ENCODE measurements around the gene ZNF189. TPM values are rescaled to one million over a fixed set of nuclear protein-coding genes. Genes with fewer than 3 reads are reported as not detected.

The ZNF189 gene
- total and polyA plus RNA-seq, 2 donors = 13.6 to 16.2 TPM

DNA sequence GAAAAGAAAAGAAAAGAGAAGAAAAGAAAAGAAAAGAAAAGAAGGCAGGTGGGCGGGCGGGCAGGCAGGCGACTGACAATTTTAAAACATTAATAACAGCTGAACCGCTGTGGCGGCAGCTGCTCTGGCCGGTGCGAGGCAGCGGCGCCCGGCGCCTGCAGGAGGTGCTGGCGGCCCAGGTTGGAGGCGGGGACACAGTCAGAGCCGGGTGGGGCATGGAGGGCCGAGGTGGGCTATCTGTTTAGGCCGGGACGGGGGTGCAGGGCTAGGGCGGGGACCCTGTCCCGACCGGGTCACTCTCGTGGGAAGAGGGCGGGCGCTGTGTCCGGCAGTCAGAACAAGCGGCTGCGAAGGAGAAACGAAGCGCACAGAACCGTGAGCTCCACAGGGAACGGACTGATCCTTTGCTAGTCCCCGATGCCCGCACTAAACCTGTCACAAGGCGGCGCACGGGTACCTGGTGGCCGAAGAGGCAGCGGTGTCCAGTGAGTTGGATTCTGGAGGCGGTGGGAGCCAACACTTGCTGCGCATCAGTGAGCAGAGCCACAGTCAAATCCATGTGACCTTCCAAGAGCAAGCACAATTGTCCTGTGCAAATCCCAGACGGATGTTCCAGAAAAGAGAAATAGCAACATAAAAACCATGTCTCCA is 50.5 kb downstream of the ZNF189 start:
- H3K4me1 ChIP-seq (ENCODE audit: control insufficient read depth in 2 of 2, insufficient read depth in 2 of 2, low read length in 2 of 2) = no peaks in the 10 kb centered on the region
- peak in 3 of 9 donors; percentile 14 to 17 (median 16) for DNase-seq (ENCODE audit: low read depth in 6 of 9, low spot score in 9 of 9)
- peaks cover 4 to 23% of the 10 kb centered on the region in 2 donors for H3K27me3 ChIP-seq (ENCODE audit: control insufficient read depth in 2 of 2, insufficient read depth in 1 of 2, low read length in 1 of 2)
- no peaks in the 10 kb centered on the region for H3K9me3 ChIP-seq (ENCODE audit: control insufficient read depth in 2 of 2, insufficient read depth in 1 of 2, low read length in 1 of 2)
- no peaks in the 10 kb centered on the region for H3K36me3 ChIP-seq (ENCODE audit: control insufficient read depth in 2 of 2, insufficient read depth in 2 of 2, low read length in 1 of 2)
- H3K4me3 ChIP-seq (ENCODE audit: low read length in 2 of 2) = peak overlapping the region in 1 of 2 donors; percentile 35
- WGBS = 3% methylated on average over 40 of the region's 40 CpGs
- H3K27ac ChIP-seq (ENCODE audit: low read depth in 1 of 2, low read length in 1 of 2) = no peak overlapping the region

DNA sequence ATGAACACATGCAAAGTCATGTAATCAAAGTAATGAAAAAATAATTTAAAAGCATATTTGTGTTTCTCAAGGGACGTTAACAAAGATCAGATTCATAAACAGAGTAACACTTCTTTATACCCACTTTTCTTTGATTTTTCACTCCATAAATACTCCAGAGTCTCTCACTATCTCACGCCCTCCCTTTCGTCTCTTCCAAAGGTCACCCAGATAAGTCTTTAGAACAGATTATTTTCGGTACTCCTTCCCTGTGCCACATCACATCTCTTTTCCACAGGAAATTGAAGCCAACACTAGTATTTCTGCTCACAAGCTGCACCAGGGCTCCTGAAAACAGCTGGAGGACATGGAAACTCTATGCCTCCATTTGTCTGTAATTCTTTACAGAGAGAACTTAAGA is 52.3 kb downstream of the ZNF189 start:
- no peaks in the 10 kb centered on the region for H3K9me3 ChIP-seq (ENCODE audit: control insufficient read depth in 2 of 2, insufficient read depth in 1 of 2, low read length in 1 of 2)
- H3K4me3 ChIP-seq (ENCODE audit: low read length in 2 of 2) = no peak overlapping the region
- no peaks in the 10 kb centered on the region for H3K4me1 ChIP-seq (ENCODE audit: control insufficient read depth in 2 of 2, insufficient read depth in 2 of 2, low read length in 2 of 2)
- H3K27ac ChIP-seq (ENCODE audit: low read depth in 1 of 2, low read length in 1 of 2) = no peak overlapping the region
- WGBS = 70% methylated on average over 4 of the region's 4 CpGs
- DNase-seq (ENCODE audit: low read depth in 6 of 9, low spot score in 9 of 9) = no peak
- no peaks in the 10 kb centered on the region for H3K36me3 ChIP-seq (ENCODE audit: control insufficient read depth in 2 of 2, insufficient read depth in 2 of 2, low read length in 1 of 2)
- peaks cover 4 to 23% of the 10 kb centered on the region in 2 donors for H3K27me3 ChIP-seq (ENCODE audit: control insufficient read depth in 2 of 2, insufficient read depth in 1 of 2, low read length in 1 of 2)

DNA sequence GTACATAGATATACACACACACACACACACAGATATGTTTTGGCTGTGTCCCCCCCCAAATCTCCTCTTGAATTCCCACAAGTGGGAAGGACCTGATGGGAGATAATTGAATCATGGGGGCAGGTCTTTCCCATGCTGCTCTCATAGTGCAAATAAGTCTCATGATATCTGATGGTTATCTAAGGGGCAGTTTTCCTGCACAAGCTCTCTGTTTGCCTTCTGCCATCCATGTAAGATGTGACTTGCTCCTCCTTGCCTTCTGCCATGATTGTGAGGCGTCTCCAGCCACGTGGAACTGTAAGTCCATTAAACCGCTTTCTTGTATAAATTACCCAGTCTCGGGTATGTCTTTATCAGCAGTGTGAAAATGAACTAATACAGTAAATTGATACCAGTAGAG is 52.8 kb downstream of the ZNF189 start:
- H3K4me1 ChIP-seq (ENCODE audit: control insufficient read depth in 2 of 2, insufficient read depth in 2 of 2, low read length in 2 of 2) = no peaks in the 10 kb centered on the region
- H3K4me3 ChIP-seq (ENCODE audit: low read length in 2 of 2) = no peak overlapping the region
- H3K27ac ChIP-seq (ENCODE audit: low read depth in 1 of 2, low read length in 1 of 2) = no peak overlapping the region
- no peaks in the 10 kb centered on the region for H3K9me3 ChIP-seq (ENCODE audit: control insufficient read depth in 2 of 2, insufficient read depth in 1 of 2, low read length in 1 of 2)
- H3K36me3 ChIP-seq (ENCODE audit: control insufficient read depth in 2 of 2, insufficient read depth in 2 of 2, low read length in 1 of 2) = no peaks in the 10 kb centered on the region
- WGBS = 92% methylated on average over 4 of the region's 4 CpGs
- H3K27me3 ChIP-seq (ENCODE audit: control insufficient read depth in 2 of 2, insufficient read depth in 1 of 2, low read length in 1 of 2) = peaks cover 4 to 23% of the 10 kb centered on the region in 2 donors
- no peak for DNase-seq (ENCODE audit: low read depth in 6 of 9, low spot score in 9 of 9)

DNA sequence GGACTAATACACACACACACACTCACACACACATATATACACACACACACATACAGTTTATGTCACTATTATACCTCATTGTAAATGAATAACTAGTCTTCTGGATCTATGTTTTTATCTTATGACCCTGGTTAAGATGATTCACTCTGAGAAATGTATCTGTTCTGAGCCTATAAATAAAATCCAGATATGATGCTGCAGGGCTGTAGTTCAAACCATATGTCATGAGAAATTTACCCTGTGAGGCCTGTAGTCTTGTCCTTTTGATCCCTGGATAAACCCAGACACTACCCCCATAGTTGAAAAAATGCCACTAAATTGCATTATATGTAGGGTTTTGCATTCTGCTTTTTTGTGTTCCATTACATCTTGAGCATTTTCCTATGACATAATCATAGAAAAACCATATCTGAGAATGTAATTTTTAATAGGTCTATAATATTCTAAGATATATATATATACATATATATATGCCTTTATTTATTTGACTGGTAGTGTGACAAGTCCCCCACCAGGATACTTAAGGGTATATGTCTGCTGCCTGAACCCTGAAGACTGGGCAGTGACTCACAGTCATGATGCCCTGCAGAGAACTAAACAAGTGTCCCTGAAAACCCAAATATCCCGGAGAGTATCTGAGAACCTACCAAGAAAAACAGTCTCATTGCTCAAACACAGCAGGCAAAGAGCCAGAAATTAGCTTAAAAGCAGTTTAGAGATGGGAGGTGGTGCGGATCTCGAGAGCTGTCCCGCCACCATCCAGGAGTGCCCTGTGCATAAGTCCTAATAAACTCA is 55.3 kb downstream of the ZNF189 start:
- Histone ChIP-seq H3K4me1 (ENCODE audit: control insufficient read depth in 2 of 2, insufficient read depth in 2 of 2, low read length in 2 of 2) (no peaks in the 10 kb centered on the region), H3K27ac (ENCODE audit: low read depth in 1 of 2, low read length in 1 of 2) (no peak overlapping the region), H3K27me3 (ENCODE audit: control insufficient read depth in 2 of 2, insufficient read depth in 1 of 2, low read length in 1 of 2) (peaks cover 4 to 12% of the 10 kb centered on the region in 2 donors), H3K4me3 (ENCODE audit: low read length in 2 of 2) (no peak overlapping the region), H3K9me3 (ENCODE audit: control insufficient read depth in 2 of 2, insufficient read depth in 1 of 2, low read length in 1 of 2) (no peaks in the 10 kb centered on the region), H3K36me3 (ENCODE audit: control insufficient read depth in 2 of 2, insufficient read depth in 2 of 2, low read length in 1 of 2) (no peaks in the 10 kb centered on the region)
- 95% methylated on average over 4 of the region's 4 CpGs for WGBS
- DNase-seq (ENCODE audit: low read depth in 6 of 9, low spot score in 9 of 9) = no peak

DNA sequence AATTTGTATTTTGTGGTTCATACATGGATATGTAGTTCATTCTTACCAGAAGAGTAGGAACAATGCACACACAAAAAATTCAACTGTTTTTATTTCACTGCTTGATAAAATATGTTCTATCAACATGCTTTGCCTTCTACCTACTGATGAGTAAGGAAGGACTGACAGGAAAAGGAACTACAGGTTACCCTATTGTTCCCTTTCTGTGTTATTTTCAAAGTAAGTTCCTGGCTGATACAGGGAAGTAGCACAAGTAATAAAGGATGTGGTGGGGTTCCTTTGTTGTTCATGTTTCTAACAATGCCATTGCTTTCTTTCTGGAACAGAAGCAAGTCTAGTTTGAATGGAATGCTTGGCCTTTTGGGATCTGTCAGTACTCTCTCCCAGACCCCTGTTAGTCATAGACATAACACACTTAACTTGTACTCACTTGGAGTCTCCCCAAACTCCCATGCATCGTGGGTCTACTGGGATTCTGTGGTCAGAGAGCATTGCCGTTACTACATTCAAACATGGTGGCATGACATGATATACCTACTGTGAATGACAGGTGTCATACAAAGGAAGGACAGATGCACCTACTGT is 57.1 kb downstream of the ZNF189 start:
- Histone ChIP-seq H3K4me3 (ENCODE audit: low read length in 2 of 2) (no peak overlapping the region), H3K27me3 (ENCODE audit: control insufficient read depth in 2 of 2, insufficient read depth in 1 of 2, low read length in 1 of 2) (no peaks in the 10 kb centered on the region), H3K27ac (ENCODE audit: low read depth in 1 of 2, low read length in 1 of 2) (no peak overlapping the region), H3K36me3 (ENCODE audit: control insufficient read depth in 2 of 2, insufficient read depth in 2 of 2, low read length in 1 of 2) (no peaks in the 10 kb centered on the region), H3K9me3 (ENCODE audit: control insufficient read depth in 2 of 2, insufficient read depth in 1 of 2, low read length in 1 of 2) (no peaks in the 10 kb centered on the region), H3K4me1 (ENCODE audit: control insufficient read depth in 2 of 2, insufficient read depth in 2 of 2, low read length in 2 of 2) (no peaks in the 10 kb centered on the region)
- 90% methylated on average over 2 of the region's 2 CpGs for WGBS
- no peak for DNase-seq (ENCODE audit: low read depth in 6 of 9, low spot score in 9 of 9)

DNA sequence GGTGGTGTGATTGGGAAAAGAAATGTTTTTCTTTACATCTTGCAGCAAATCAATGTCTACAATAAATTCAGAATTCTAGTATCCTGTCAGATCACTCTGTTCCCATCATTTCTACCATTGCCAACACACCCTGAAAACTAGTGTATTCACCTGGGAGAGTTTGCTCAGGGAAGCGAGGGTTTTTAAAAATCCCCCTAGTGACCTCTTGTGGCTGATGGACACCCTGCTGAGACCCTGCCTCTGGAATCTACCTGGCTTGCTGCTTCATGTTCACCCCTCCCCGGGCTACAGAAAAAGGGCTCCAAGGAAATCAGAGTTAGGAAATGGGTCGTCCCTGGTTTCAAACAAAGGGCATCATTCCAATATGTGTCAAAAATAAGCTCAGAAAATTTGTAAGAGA is 58.4 kb downstream of the ZNF189 start:
- H3K27me3 ChIP-seq (ENCODE audit: control insufficient read depth in 2 of 2, insufficient read depth in 1 of 2, low read length in 1 of 2) = no peaks in the 10 kb centered on the region
- H3K27ac ChIP-seq (ENCODE audit: low read depth in 1 of 2, low read length in 1 of 2) = no peak overlapping the region
- no peaks in the 10 kb centered on the region for H3K36me3 ChIP-seq (ENCODE audit: control insufficient read depth in 2 of 2, insufficient read depth in 2 of 2, low read length in 1 of 2)
- DNase-seq (ENCODE audit: low read depth in 6 of 9, low spot score in 9 of 9) = no peak
- no peaks in the 10 kb centered on the region for H3K4me1 ChIP-seq (ENCODE audit: control insufficient read depth in 2 of 2, insufficient read depth in 2 of 2, low read length in 2 of 2)
- no peak overlapping the region for H3K4me3 ChIP-seq (ENCODE audit: low read length in 2 of 2)
- WGBS = 66% methylated on average over 3 of the region's 3 CpGs
- H3K9me3 ChIP-seq (ENCODE audit: control insufficient read depth in 2 of 2, insufficient read depth in 1 of 2, low read length in 1 of 2) = no peaks in the 10 kb centered on the region

DNA sequence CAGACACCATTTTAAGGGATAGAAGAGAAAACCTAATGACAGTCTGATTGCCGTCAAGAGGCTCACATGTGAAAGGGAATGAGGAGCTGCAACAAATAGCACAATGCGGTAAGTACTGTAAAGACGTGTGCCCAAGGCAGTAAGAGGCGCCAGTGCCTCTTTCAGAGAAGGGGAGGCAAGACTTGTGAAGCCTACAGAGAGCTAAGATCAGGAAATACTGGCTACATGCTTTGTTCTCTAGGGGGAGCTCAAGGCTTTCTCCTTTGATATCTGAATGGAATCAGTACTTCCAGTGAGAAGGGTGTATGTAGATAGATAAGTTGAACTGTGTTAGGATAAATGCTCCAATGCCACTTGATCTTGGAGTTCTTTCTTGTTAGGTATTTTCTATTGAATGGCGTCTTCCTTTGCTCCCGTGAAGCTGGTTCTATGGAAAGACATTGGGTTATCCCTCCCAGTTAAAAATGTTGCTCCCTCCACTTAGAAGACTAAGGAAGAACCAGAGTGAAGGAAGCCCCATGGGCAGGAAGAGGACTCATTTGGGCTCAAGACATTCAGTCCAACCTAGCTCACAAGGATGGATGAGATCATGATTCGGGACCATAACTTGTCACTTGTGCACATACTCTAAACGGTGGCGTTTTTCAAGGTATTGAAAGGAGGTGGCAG is 60.4 kb downstream of the ZNF189 start:
- Histone ChIP-seq H3K4me1 (ENCODE audit: control insufficient read depth in 2 of 2, insufficient read depth in 2 of 2, low read length in 2 of 2) (no peaks in the 10 kb centered on the region), H3K36me3 (ENCODE audit: control insufficient read depth in 2 of 2, insufficient read depth in 2 of 2, low read length in 1 of 2) (no peaks in the 10 kb centered on the region), H3K4me3 (ENCODE audit: low read length in 2 of 2) (no peak overlapping the region), H3K9me3 (ENCODE audit: control insufficient read depth in 2 of 2, insufficient read depth in 1 of 2, low read length in 1 of 2) (no peaks in the 10 kb centered on the region), H3K27me3 (ENCODE audit: control insufficient read depth in 2 of 2, insufficient read depth in 1 of 2, low read length in 1 of 2) (no peaks in the 10 kb centered on the region), H3K27ac (ENCODE audit: low read depth in 1 of 2, low read length in 1 of 2) (no peak overlapping the region)
- DNase-seq (ENCODE audit: low read depth in 6 of 9, low spot score in 9 of 9) = peak in 7 of 9 donors; percentile 6 to 61 (median 18)
- WGBS = 43% methylated on average over 9 of the region's 9 CpGs
